ENCODE results near the gene LMNA.

LMNA gene

DNA sequence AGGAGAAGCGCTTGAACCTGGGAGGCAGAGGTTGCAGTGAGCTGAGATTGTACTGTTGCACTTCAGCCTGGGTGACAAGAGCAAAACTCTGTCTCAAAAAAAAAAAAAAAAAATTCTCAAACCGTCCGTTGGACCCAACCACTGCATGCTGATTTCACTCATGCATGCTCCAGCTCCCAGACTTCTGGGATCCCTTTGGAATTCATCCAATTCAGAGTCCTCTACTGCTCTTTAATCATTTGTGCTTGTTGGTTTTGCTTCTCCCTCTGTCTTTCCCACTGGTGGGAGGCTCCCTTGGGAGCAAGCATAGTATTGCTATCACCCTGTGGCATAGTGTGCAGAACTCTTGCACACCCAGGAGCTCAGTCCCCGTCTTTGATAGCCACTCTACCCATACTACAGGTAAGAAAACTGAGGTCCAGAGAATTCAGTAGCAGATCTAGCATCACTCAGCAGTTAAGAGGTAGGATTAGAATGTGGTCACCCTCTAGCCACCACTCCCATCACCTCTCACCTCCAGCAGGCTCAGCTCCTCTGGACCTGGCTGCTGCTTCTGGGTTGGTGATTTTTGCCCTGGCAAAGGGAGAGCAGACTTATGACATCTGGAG lies 3.1 kb upstream of the LMNA start:
- DNase-seq (ENCODE audit: low read depth in 1 of 2, low spot score in 1 of 2): no peak
- Histone ChIP-seq H3K27ac (replicated peaks) (no peak overlapping the region), H3K27me3 (ENCODE audit: insufficient read depth, poor library complexity, severe bottlenecking) (no peaks in the 10 kb centered on the region), H3K4me3 (replicated peaks; ENCODE audit: insufficient read depth, low read length) (no peak overlapping the region)
- TF ChIP-seq POLR2AphosphoS5 (IDR thresholded peaks at IDR 0.05; ENCODE audit: low read depth): no peak
- TF ChIP-seq SPI1 (IDR thresholded peaks at IDR 0.05; ENCODE audit: borderline replicate concordance, low read depth): no peak
- TF ChIP-seq, protein P1, sequence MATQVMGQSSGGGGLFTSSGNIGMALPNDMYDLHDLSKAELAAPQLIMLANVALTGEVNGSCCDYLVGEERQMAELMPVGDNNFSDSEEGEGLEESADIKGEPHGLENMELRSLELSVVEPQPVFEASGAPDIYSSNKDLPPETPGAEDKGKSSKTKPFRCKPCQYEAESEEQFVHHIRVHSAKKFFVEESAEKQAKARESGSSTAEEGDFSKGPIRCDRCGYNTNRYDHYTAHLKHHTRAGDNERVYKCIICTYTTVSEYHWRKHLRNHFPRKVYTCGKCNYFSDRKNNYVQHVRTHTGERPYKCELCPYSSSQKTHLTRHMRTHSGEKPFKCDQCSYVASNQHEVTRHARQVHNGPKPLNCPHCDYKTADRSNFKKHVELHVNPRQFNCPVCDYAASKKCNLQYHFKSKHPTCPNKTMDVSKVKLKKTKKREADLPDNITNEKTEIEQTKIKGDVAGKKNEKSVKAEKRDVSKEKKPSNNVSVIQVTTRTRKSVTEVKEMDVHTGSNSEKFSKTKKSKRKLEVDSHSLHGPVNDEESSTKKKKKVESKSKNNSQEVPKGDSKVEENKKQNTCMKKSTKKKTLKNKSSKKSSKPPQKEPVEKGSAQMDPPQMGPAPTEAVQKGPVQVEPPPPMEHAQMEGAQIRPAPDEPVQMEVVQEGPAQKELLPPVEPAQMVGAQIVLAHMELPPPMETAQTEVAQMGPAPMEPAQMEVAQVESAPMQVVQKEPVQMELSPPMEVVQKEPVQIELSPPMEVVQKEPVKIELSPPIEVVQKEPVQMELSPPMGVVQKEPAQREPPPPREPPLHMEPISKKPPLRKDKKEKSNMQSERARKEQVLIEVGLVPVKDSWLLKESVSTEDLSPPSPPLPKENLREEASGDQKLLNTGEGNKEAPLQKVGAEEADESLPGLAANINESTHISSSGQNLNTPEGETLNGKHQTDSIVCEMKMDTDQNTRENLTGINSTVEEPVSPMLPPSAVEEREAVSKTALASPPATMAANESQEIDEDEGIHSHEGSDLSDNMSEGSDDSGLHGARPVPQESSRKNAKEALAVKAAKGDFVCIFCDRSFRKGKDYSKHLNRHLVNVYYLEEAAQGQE (IDR thresholded peaks at IDR 0.05; ENCODE audit: insufficient replicate concordance, low read depth): no peak
- TF ChIP-seq, protein P2, sequence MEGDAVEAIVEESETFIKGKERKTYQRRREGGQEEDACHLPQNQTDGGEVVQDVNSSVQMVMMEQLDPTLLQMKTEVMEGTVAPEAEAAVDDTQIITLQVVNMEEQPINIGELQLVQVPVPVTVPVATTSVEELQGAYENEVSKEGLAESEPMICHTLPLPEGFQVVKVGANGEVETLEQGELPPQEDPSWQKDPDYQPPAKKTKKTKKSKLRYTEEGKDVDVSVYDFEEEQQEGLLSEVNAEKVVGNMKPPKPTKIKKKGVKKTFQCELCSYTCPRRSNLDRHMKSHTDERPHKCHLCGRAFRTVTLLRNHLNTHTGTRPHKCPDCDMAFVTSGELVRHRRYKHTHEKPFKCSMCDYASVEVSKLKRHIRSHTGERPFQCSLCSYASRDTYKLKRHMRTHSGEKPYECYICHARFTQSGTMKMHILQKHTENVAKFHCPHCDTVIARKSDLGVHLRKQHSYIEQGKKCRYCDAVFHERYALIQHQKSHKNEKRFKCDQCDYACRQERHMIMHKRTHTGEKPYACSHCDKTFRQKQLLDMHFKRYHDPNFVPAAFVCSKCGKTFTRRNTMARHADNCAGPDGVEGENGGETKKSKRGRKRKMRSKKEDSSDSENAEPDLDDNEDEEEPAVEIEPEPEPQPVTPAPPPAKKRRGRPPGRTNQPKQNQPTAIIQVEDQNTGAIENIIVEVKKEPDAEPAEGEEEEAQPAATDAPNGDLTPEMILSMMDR (IDR thresholded peaks at IDR 0.05; ENCODE audit: insufficient read depth, low read length): no peak
- TF ChIP-seq GABPA (IDR thresholded peaks at IDR 0.05; ENCODE audit: low read depth): no peak

DNA sequence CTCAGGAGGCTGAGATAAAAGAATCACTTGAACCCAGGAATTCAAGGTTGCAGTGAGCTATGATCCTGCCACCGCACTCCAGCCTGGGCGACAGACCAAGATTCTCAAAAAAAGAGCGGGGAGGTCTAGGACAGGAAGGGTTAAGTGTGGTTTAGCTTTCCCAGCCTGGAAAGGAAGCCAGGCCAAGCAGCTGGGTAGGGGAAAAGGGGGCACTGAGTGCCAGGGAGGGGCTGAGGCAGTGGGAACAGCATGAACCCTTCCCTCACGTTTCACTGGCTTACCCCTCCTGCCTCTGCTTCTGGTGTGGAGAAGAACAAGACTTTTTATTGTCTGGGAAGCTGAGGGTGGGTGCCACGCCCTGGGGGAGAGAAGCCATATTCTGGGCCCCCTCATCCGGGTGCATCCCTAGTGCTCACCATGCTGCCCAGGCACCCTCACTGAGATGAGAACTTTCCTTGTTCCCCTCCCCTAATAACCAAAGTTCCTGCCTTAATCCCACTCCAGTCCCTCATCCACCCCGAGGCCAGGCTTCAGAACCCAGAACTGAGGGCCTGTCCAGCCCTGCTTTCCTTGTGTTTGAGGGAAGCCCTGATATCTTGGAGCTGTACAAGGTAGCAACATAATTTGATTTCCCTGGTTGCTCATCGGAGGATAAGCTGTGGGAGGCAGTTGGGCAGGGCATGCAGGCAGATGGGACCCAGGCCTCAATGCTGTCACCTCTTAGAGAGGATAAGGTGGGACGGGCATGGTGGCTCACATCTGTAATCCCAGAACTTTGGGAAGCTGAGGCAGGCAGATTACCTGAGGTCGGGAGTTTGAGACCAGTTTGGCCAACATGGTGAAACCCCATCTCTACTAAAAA lies 2.0 kb upstream of the LMNA start:
- TF ChIP-seq, protein P2 (IDR thresholded peaks at IDR 0.05; ENCODE audit: insufficient read depth, low read length): no peak
- no peak for TF ChIP-seq GABPA (IDR thresholded peaks at IDR 0.05; ENCODE audit: low read depth)
- TF ChIP-seq, protein P1 (IDR thresholded peaks at IDR 0.05; ENCODE audit: insufficient replicate concordance, low read depth): no peak
- TF ChIP-seq POLR2AphosphoS5 (IDR thresholded peaks at IDR 0.05; ENCODE audit: low read depth): no peak
- TF ChIP-seq SPI1 (IDR thresholded peaks at IDR 0.05; ENCODE audit: borderline replicate concordance, low read depth): no peak
- no peak for DNase-seq (ENCODE audit: low read depth in 1 of 2, low spot score in 1 of 2)
- Histone ChIP-seq H3K27me3 (ENCODE audit: insufficient read depth, poor library complexity, severe bottlenecking) (no peaks in the 10 kb centered on the region), H3K4me3 (replicated peaks; ENCODE audit: insufficient read depth, low read length) (no peak overlapping the region), H3K27ac (replicated peaks) (no peak overlapping the region)

DNA sequence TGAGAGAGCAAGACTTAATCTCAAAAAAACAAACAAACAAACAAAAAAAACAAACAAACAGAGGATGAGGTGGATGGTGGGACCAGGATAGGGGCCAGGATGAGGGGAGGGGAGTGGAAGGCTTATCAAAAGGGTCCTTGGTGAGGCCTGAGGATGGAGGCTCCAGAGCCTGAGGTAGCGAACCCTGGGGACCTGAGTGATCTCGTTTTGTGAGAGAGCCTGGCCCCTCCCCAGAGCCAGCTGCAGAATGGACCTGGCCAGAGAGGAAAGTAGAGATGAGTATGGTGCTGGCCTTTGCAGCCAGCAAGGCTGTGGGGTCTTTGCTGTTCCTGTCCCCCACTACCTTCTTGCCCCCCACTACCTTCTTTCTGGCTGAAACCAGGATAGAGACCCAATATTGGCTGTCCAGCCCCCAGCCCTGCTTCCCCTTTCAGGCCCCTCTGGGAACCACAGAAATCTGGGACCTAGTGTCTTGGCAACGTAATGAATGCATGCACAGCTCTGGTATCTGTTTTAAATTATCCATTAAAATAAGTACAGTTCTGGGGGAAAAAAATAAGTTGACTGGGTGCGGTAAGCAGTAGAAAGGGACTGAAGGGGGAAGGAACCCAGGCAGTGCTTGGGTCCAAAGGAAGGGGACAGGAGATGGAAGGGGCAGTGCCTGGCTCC lies 1.1 kb upstream of the LMNA start:
- Histone ChIP-seq H3K4me3 (replicated peaks; ENCODE audit: insufficient read depth, low read length) (no peak overlapping the region), H3K27ac (replicated peaks) (peak overlapping the region; percentile 63; the same call in 1 of the 2 replicates), H3K27me3 (ENCODE audit: insufficient read depth, poor library complexity, severe bottlenecking) (no peaks in the 10 kb centered on the region)
- TF ChIP-seq, protein P2 (IDR thresholded peaks at IDR 0.05; ENCODE audit: insufficient read depth, low read length): no peak
- TF ChIP-seq SPI1 (IDR thresholded peaks at IDR 0.05; ENCODE audit: borderline replicate concordance, low read depth) (no peak), POLR2AphosphoS5 (IDR thresholded peaks at IDR 0.05; ENCODE audit: low read depth) (no peak), GABPA (IDR thresholded peaks at IDR 0.05; ENCODE audit: low read depth) (no peak)
- TF ChIP-seq, protein P1 (IDR thresholded peaks at IDR 0.05; ENCODE audit: insufficient replicate concordance, low read depth): no peak
- DNase-seq (ENCODE audit: low read depth in 1 of 2, low spot score in 1 of 2): no peak
